ENCODE measurements around the gene KDM6B.

The KDM6B gene

DNA sequence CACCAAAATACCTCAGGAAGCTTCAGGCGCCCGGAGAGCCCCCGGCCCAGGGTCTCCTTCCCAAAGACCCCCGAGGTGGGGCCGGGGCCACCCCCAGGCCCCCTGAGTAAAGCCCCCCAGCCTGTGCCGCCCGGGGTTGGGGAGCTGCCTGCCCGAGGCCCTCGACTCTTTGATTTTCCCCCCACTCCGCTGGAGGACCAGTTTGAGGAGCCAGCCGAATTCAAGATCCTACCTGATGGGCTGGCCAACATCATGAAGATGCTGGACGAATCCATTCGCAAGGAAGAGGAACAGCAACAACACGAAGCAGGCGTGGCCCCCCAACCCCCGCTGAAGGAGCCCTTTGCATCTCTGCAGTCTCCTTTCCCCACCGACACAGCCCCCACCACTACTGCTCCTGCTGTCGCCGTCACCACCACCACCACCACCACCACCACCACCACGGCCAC is 14.1 kb downstream of the KDM6B start:
- Histone ChIP-seq H3K27ac (ENCODE audit: extremely low read depth, low read depth, low read length) (no peak overlapping the region), H3K4me3 (ENCODE audit: low read depth, low read length) (no peak overlapping the region), H3K36me3 (ENCODE audit: control insufficient read depth in 2 of 2, insufficient read depth in 1 of 2, low read length in 2 of 2) (peaks cover 19 to 70% of the 10 kb centered on the region in 2 experiments), H3K9me3 (ENCODE audit: control insufficient read depth, insufficient read depth, low read depth, low read length) (no peaks in the 10 kb centered on the region), H3K4me1 (ENCODE audit: control insufficient read depth, insufficient read depth, low read length) (peaks cover 5% of the 10 kb centered on the region)
- TF ChIP-seq RBAK (tag by site-specific recombination; IDR thresholded peaks at IDR 0.05) (no peak), KLF9 (tag by site-specific recombination; IDR thresholded peaks at IDR 0.05; ENCODE audit: low read depth) (no peak), ZNF184 (tag by site-specific recombination; IDR thresholded peaks at IDR 0.05) (no peak)
- TF ChIP-seq, protein P1, sequence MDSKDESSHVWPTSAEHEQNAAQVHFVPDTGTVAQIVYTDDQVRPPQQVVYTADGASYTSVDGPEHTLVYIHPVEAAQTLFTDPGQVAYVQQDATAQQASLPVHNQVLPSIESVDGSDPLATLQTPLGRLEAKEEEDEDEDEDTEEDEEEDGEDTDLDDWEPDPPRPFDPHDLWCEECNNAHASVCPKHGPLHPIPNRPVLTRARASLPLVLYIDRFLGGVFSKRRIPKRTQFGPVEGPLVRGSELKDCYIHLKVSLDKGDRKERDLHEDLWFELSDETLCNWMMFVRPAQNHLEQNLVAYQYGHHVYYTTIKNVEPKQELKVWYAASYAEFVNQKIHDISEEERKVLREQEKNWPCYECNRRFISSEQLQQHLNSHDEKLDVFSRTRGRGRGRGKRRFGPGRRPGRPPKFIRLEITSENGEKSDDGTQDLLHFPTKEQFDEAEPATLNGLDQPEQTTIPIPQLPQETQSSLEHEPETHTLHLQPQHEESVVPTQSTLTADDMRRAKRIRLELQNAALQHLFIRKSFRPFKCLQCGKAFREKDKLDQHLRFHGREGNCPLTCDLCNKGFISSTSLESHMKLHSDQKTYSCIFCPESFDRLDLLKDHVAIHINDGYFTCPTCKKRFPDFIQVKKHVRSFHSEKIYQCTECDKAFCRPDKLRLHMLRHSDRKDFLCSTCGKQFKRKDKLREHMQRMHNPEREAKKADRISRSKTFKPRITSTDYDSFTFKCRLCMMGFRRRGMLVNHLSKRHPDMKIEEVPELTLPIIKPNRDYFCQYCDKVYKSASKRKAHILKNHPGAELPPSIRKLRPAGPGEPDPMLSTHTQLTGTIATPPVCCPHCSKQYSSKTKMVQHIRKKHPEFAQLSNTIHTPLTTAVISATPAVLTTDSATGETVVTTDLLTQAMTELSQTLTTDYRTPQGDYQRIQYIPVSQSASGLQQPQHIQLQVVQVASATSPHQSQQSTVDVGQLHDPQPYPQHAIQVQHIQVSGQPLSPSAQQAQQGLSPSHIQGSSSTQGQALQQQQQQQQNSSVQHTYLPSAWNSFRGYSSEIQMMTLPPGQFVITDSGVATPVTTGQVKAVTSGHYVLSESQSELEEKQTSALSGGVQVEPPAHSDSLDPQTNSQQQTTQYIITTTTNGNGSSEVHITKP (tag by site-specific recombination; IDR thresholded peaks at IDR 0.05), result no peak
- CTCF ChIA-PET, result interaction anchor here (0.5 to 1.5 kb wide), 4 partner anchors 13 to 287 kb away, joined by 3 to 5 read pairs (median 4); no protein-coding TSS in a partner anchor
- POLR2A ChIA-PET, result interaction anchor here (0.8 kb wide), 1 partner anchor 30 kb away, joined by 10 read pairs; no protein-coding TSS in a partner anchor

DNA sequence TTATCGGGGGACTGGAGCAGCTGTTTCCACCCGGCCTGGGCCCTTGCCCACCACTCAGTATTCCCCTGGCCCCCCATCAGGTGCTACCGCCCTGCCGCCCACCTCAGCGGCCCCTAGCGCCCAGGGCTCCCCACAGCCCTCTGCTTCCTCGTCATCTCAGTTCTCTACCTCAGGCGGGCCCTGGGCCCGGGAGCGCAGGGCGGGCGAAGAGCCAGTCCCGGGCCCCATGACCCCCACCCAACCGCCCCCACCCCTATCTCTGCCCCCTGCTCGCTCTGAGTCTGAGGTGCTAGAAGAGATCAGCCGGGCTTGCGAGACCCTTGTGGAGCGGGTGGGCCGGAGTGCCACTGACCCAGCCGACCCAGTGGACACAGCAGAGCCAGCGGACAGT is 14.7 kb downstream of the KDM6B start:
- ChIA-PET POLR2A (no interaction called here), CTCF (interaction anchor here (0.5 to 1.5 kb wide), 4 partner anchors 13 to 404 kb away, joined by 3 to 5 read pairs (median 4); no protein-coding TSS in a partner anchor)
- peaks cover 5% of the 10 kb centered on the region for H3K4me1 ChIP-seq (ENCODE audit: control insufficient read depth, insufficient read depth, low read length)
- H3K9me3 ChIP-seq (ENCODE audit: control insufficient read depth, insufficient read depth, low read depth, low read length), result no peaks in the 10 kb centered on the region
- no peak overlapping the region for H3K27ac ChIP-seq (ENCODE audit: extremely low read depth, low read depth, low read length)
- H3K36me3 ChIP-seq (ENCODE audit: control insufficient read depth in 2 of 2, insufficient read depth in 1 of 2, low read length in 2 of 2), result peaks cover 19 to 74% of the 10 kb centered on the region in 2 experiments
- no peak overlapping the region for H3K4me3 ChIP-seq (ENCODE audit: low read depth, low read length)
- no peak for TF ChIP-seq ZNF580 (tag by site-specific recombination; IDR thresholded peaks at IDR 0.05)
- TF ChIP-seq ZNF391 (tag by site-specific recombination; IDR thresholded peaks at IDR 0.05; ENCODE audit: borderline replicate concordance, low read depth), result no peak
- no peak for TF ChIP-seq ZNF175 (tag by site-specific recombination; IDR thresholded peaks at IDR 0.05)
- TF ChIP-seq SALL2 (tag by site-specific recombination; IDR thresholded peaks at IDR 0.05; ENCODE audit: borderline replicate concordance), result no peak
- no peak for TF ChIP-seq ZSCAN4 (tag by site-specific recombination; IDR thresholded peaks at IDR 0.05)
- no peak for TF ChIP-seq ZNF677 (tag by site-specific recombination; IDR thresholded peaks at IDR 0.05)
- no peak for TF ChIP-seq MEIS1 (CRISPR knock-in tag; IDR thresholded peaks at IDR 0.05; ENCODE audit: borderline replicate concordance)
- no peak for TF ChIP-seq GFI1B (tag by site-specific recombination; IDR thresholded peaks at IDR 0.05)
- no peak for TF ChIP-seq ZNF658 (tag by site-specific recombination; IDR thresholded peaks at IDR 0.05)
- no peak for TF ChIP-seq ZNF747 (tag by site-specific recombination; IDR thresholded peaks at IDR 0.05)

- ChIA-PET POLR2A (no interaction called here), CTCF (interaction anchor here (1.1 kb wide), 1 partner anchor 405 kb away, joined by 4 read pairs; no protein-coding TSS in a partner anchor)
- Histone ChIP-seq H3K4me3 (ENCODE audit: low read depth, low read length) (no peak overlapping the region), H3K27ac (ENCODE audit: extremely low read depth, low read depth, low read length) (no peak overlapping the region), H3K9me3 (ENCODE audit: control insufficient read depth, insufficient read depth, low read depth, low read length) (no peaks in the 10 kb centered on the region), H3K4me1 (ENCODE audit: control insufficient read depth, insufficient read depth, low read length) (peaks cover 5% of the 10 kb centered on the region), H3K36me3 (ENCODE audit: control insufficient read depth in 2 of 2, insufficient read depth in 1 of 2, low read length in 2 of 2) (peaks cover 19 to 76% of the 10 kb centered on the region in 2 experiments)
- TF ChIP-seq BCL11B (tag by site-specific recombination; IDR thresholded peaks at IDR 0.05; ENCODE audit: low read depth), result peak; percentile 68; the same call in 1 of the 2 replicates
- TF ChIP-seq, protein P2, sequence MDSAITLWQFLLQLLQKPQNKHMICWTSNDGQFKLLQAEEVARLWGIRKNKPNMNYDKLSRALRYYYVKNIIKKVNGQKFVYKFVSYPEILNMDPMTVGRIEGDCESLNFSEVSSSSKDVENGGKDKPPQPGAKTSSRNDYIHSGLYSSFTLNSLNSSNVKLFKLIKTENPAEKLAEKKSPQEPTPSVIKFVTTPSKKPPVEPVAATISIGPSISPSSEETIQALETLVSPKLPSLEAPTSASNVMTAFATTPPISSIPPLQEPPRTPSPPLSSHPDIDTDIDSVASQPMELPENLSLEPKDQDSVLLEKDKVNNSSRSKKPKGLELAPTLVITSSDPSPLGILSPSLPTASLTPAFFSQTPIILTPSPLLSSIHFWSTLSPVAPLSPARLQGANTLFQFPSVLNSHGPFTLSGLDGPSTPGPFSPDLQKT (IDR thresholded peaks at IDR 0.05; ENCODE audit: borderline replicate concordance, low read depth, low read length), result no peak
These were observed 15.2 kb downstream of the KDM6B start for GRCh38 chr17:7849130-7849750.
